ENCODE data around the gene CREB5.
"Not testable (repeated sequence)": the region's sequence is repeated elsewhere in the genome, so short reads cannot be mapped to it uniquely, and the experiment has no call there.

The CREB5 gene

GRCh38 chr7:28411876-28412662 lies at the start of gene CREB5:
CREB5 (plus strand) TSS chr7:28412518; CDS start chr7:28412915, 397 bp downstream.
- DNase-seq: peak; percentile 64

- DNase-seq: no peak
Measured at GRCh38 chr7:28362812-28363211, 49.5 kb upstream of the CREB5 start.

GRCh38 chr7:28364082-28364481 lies 48.2 kb upstream of the CREB5 start:
- DNase-seq: no peak

GRCh38 chr7:28369523-28369922 lies 42.8 kb upstream of the CREB5 start:
- no peak for DNase-seq

- DNase-seq: no peak
Measured at GRCh38 chr7:28371846-28372245, 40.5 kb upstream of the CREB5 start.

GRCh38 chr7:28373990-28374389 lies 38.3 kb upstream of the CREB5 start:
- DNase-seq: no peak

- no peak for DNase-seq
Measured at GRCh38 chr7:28375729-28376128, 36.6 kb upstream of the CREB5 start.

- DNase-seq: no peak
Measured at GRCh38 chr7:28376634-28377033, 35.7 kb upstream of the CREB5 start.

- DNase-seq: no peak
Measured at GRCh38 chr7:28378574-28379149, 33.7 kb upstream of the CREB5 start.

- DNase-seq: no peak
Measured at GRCh38 chr7:28381466-28381865, 30.9 kb upstream of the CREB5 start.

- DNase-seq: no peak
Measured at GRCh38 chr7:28382144-28382543, 30.2 kb upstream of the CREB5 start.

- DNase-seq: no peak
Measured at GRCh38 chr7:28383975-28384374, 28.3 kb upstream of the CREB5 start.

- peak; percentile 55 for DNase-seq
Measured at GRCh38 chr7:28389504-28390395, 22.6 kb upstream of the CREB5 start.

- no peak for DNase-seq
Measured at GRCh38 chr7:28390426-28390825, 21.9 kb upstream of the CREB5 start.

- DNase-seq: no peak
Measured at GRCh38 chr7:28392289-28392688, 20.0 kb upstream of the CREB5 start.

- DNase-seq: no peak
Measured at GRCh38 chr7:28395404-28395803, 16.9 kb upstream of the CREB5 start.

GRCh38 chr7:28395831-28396230 lies 16.5 kb upstream of the CREB5 start:
- no peak for DNase-seq

GRCh38 chr7:28397141-28397540 lies 15.2 kb upstream of the CREB5 start:
- no peak for DNase-seq

- DNase-seq: no peak
Measured at GRCh38 chr7:28400838-28401360, 11.4 kb upstream of the CREB5 start.

- not testable (repeated sequence) for DNase-seq
Measured at GRCh38 chr7:28401567-28401966, 10.8 kb upstream of the CREB5 start.

GRCh38 chr7:28405662-28406061 lies 6.7 kb upstream of the CREB5 start:
- DNase-seq: peak; percentile 21

- DNase-seq: no peak
Measured at GRCh38 chr7:28406192-28406591, 6.1 kb upstream of the CREB5 start.

- DNase-seq: peak; percentile 47
Measured at GRCh38 chr7:28407651-28408050, 4.7 kb upstream of the CREB5 start.

Measured in right hindlimb (tissue), 1 donor.